Measurements from ENCODE around the gene STX8.

Gene STX8

GRCh38 chr17:9336817-9337216 is 238.8 kb downstream of the STX8 start:
- TF ChIP-seq CTCF (IDR thresholded peaks at IDR 0.05), result no peak

DNA sequence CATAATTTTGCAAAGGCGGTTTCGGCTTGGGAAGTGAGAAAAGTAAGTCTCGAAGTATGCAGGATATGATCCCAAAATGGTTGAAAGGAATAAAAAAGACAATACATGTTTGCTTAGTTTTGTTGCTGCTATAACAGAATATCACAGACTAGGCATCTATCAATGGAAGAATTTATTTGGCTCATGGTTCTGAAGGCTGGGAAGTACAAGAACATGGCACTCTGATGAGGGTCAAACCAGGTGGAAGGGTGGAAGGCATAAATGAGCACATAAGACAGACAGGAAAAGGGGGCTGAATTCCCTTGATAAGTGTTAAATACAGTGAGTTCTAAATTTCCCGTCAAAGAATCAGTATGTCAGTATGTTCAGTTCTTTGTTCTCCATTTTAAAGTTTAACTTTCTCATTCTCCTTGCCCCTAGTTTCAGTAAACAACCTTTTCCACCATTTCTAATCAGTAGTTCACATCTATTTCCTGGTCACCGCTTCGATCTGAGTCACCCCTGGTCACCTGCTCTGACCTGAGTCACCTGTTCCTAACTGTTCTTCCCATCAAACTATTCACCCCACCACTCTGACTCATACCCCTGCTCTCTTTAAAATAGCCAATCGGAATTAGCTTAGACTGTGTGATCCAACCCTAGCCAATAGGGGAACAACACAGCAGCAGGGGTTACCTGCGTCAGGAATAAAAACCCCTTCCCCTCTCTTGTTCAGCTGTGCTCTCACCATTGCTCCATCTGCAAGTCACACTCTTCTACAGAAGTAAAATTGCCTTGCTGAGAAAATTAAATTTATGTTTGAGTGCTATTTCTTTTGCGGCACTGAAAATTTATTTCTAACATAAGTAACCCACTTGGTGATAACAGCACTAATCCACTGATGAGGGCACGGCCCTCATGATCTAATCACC is 240.8 kb downstream of the STX8 start:
- no peak for TF ChIP-seq CTCF (IDR thresholded peaks at IDR 0.05)

- no peak for TF ChIP-seq CTCF (IDR thresholded peaks at IDR 0.05)
Observed at GRCh38 chr17:9332132-9332494, 243.5 kb downstream of the STX8 start.

DNA sequence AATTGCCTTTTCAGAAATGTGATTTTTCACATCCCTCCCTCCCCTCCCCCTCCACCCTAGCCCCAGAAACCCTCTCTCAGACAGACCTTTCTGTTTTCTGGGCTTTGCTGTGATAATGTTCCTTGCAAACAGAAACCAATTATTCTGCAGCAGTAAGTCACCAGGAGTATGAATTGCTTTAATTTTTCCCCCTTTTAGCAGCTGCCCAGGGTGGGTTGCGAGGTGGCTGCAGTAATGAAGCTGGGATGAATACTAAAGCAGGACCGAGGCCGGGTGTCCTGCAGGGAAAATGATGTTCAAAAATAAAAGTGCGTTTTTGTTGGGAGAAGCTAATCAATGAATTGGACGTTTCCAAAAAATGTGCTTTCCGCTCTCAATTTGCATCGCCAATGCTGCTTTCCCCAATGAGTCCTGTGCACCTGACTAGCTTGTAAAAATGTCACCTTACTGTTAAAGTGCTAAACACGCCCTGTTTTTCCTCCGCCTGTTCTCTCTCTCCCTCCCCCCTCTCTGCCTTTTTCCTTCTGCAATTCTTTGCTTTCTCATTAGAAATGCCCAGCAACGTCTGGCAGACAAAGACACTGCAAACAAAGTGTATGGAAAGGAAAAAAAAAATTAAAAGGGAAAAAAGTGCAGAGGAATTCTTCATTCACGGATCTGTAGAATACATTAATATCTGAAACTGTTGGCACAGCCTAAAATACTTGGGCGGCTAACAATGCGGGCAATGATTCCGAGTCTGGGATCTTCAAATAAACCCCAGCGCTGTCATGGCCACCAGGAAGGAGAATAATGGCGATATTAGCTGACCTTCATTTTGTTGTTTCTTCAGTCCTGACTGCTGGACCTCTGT is 244.1 kb downstream of the STX8 start:
- TF ChIP-seq CTCF (IDR thresholded peaks at IDR 0.05), result no peak

- TF ChIP-seq CTCF (IDR thresholded peaks at IDR 0.05), result no peak
Observed at GRCh38 chr17:9330611-9331271, 244.9 kb downstream of the STX8 start.

- TF ChIP-seq CTCF (IDR thresholded peaks at IDR 0.05), result no peak
Observed at GRCh38 chr17:9330141-9330540, 245.5 kb downstream of the STX8 start.

- no peak for TF ChIP-seq CTCF (IDR thresholded peaks at IDR 0.05)
Observed at GRCh38 chr17:9329251-9329921, 246.2 kb downstream of the STX8 start.
